Mucosa of descending colon (tissue), 3 donors: ENCODE data around the gene SAMD9L. TPM values are rescaled to one million over a fixed set of nuclear protein-coding genes. Genes with fewer than 3 reads are reported as not detected.

ENCODE experiments used
- ATAC-seq: fragments of 200-7000 bp; cut with Tn5 transposase; one replicate; pipeline ENCODE4 v1.9.1; 2020; ENCODE audit warnings: mild to moderate bottlenecking, moderate library complexity
- DNase-seq, 3 donors: peaks; one replicate each; pipeline ENCODE4 v3.0.0-alpha.2; 2020
- H3K36me3 ChIP-seq: fragments of 200-600 bp; one replicate; pipeline ENCODE4 v1.8.0; 2021; ENCODE audit warnings: low read depth, mild to moderate bottlenecking
- H3K4me1 ChIP-seq: fragments of 200-600 bp; one replicate; pipeline ENCODE4 v1.8.0; 2021; ENCODE audit warnings: low read depth, mild to moderate bottlenecking
- H3K4me3 ChIP-seq: fragments of 200-600 bp; one replicate; pipeline ENCODE4 v1.8.0; 2021; ENCODE audit warnings: mild to moderate bottlenecking
- H3K9me3 ChIP-seq: fragments of 200-600 bp; one replicate; pipeline ENCODE4 v1.8.0; 2021; ENCODE audit warnings: mild to moderate bottlenecking
- CTCF ChIP-seq: fragments of 200-600 bp; IDR thresholded peaks from one replicate; pipeline ENCODE4 v1.8.0; 2022; ENCODE audit warnings: antibody characterized with exemption, mild to moderate bottlenecking
- intact Hi-C, 2 donors: fragments of 100-400 bp; cut with DNase I in 1 of 2; cut with micrococcal nuclease in 1 of 2; formaldehyde crosslinking; loops; one replicate each; pipeline versions ENCODE4 v1.11.0 to v1.11.1; 2022; cut with DNase I, micrococcal nuclease
- long read RNA-seq, 2 donors: library from polyadenylated mRNA; unstranded; transcript quantifications; one replicate each; pipeline ENCODE4 v2.0.0, GENCODE V29; 2019 to 2021
- total RNA-seq, 3 donors: library from RNA; stranded (reverse); fragmentation: NEBNext Ultra II Directional in 2 of 3; extraction: Animal tissue kit (Norgen Biotek cat#: 25700) in 2 of 3; gene quantifications; one replicate each; pipeline versions ENCODE4 v1.2.1 to v1.2.4, GENCODE V29; 2021 to 2023
- donor health status: DM: no; HTN: no; CAD: no; lungs with moderate emphysema.
- donor health status: DM: no; HTN: no; CAD: no.
- donor health status: DM: no; HTN: yes; CAD: no.

The SAMD9L gene
- 10 to 100 TPM; 16.9 to 27.6 (median 22.8) TPM for total RNA-seq
- long read RNA-seq, donor 1, full-length matches to known transcripts, result 3 of 9 reads
- long read RNA-seq, donor 1, partial matches to known transcripts, result 1 of 9 reads
- long read RNA-seq, donor 1, other reads (novel, unspliced or antisense), result 5 of 9 reads
- long read RNA-seq, donor 2, full-length matches to known transcripts, result 7 of 11 reads
- long read RNA-seq, donor 2, partial matches to known transcripts, result 1 of 11 reads
- long read RNA-seq, donor 2, other reads (novel, unspliced or antisense), result 3 of 11 reads

GRCh38 chr7:93148144-93148543, at the start of gene SAMD9L:
Gene SAMD9L, minus strand, starts transcription at chr7:93148385. Its CDS starts 12,414 bp downstream, at chr7:93135971.
- TF ChIP-seq CTCF, result no peak
- no peak within 1 kb of the TSS for H3K4me3 ChIP-seq
- peak in 1 of 3 donors; percentile 37 for DNase-seq
- peak; percentile 82 for ATAC-seq
- H3K4me1 ChIP-seq, result peaks cover 3% of the 10 kb centered on the region
- no peaks in the 10 kb centered on the region for H3K36me3 ChIP-seq
- intact Hi-C loops, result no loop called here
- H3K9me3 ChIP-seq, result no peaks in the 10 kb centered on the region

- ATAC-seq (peak; percentile 81), DNase-seq (peak in 1 of 3 donors; percentile 40)
- TF ChIP-seq CTCF, result no peak
- H3K4me3 ChIP-seq, result no peak overlapping the region
- H3K4me1 ChIP-seq, result no peaks in the 10 kb centered on the region
- H3K9me3 ChIP-seq, result no peaks in the 10 kb centered on the region
- no peaks in the 10 kb centered on the region for H3K36me3 ChIP-seq
- intact Hi-C loops, result no loop called here
Measured at GRCh38 chr7:93196336-93196735, 48.2 kb upstream of the SAMD9L start.

- DNase-seq, result no peak
- intact Hi-C loops, result no loop called here
- no peak for TF ChIP-seq CTCF
- no peaks in the 10 kb centered on the region for H3K4me1 ChIP-seq
- H3K9me3 ChIP-seq, result no peaks in the 10 kb centered on the region
- H3K36me3 ChIP-seq, result no peaks in the 10 kb centered on the region
- peak; percentile 42 for ATAC-seq
- no peak overlapping the region for H3K4me3 ChIP-seq
Measured at GRCh38 chr7:93194386-93194785, 46.2 kb upstream of the SAMD9L start.

DNA sequence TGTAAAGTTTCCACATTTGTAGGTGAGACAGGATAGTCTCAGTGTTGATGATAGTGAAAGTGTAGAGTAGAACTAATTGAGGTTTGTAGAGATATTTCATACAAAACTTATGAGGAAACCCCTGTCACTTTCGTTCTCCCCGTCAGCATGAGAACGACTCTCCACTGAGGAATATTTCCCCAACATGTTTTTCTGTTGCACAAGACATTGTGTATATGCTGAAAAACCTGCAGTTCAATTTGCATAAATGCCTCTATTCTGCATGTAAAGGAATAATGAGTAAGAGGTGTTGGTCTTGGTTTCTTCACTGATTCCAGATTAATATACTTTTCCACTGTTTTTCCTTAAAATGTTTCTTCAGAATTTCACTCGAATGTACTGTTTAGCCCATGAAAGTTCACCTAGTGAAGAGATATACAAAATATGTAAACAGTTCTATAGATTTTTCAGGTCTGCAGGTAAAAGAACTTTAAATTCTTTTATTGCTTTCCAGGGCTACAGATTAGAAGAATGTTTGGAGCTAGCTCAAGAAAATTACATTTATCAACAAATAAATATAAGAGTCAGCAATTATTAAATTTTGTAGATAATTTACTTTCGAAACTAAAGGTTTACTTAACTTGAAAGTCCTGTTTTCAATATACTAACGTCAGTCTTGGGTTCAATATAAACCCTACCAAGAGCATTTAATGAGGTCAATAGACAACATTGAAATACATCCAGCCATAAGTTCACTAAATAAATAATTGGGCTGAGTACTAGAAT, 40.9 kb upstream of the SAMD9L start:
- no peak for TF ChIP-seq CTCF
- ATAC-seq, result no peak

DNA sequence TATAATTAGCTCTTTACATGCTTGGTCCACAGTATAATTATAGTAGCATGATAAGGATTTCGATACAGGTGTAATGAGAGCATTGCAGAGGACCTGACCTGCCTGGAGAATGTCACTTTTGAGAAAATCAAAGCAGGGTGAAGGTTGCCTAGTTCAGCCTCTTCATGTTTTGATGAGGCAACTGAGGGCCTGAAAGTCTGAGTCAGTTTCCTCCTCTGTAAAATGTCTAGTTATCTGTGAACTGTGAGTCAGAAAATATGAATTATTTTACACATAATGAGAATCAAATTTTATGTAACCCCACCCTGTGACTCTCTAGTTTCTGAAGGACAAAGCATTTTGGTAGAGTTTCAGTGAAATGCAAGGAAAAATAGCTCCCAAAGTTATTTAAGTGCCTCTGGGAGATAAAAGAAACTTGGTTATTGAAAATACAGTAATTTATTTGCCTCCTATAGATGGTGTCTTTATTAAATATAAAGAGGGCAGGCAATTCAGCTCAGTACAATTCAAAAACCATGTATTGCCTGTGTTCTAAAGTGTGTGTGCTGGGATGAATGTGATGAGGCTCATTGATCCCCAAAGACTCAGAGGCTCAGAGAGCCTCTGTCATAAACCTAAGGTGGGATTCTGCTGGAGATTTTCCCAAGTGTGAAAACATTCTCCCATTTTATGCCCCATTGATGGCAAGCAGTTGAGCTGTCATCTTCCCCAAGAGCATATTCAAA, 37.3 kb upstream of the SAMD9L start:
- Histone ChIP-seq H3K9me3 (no peaks in the 10 kb centered on the region), H3K4me3 (no peak overlapping the region), H3K4me1 (no peaks in the 10 kb centered on the region), H3K36me3 (no peaks in the 10 kb centered on the region)
- DNase-seq (no peak), ATAC-seq (no peak)
- intact Hi-C loops, result no loop called here
- TF ChIP-seq CTCF, result no peak

More for the DNA sequence above, 40.9 kb upstream of the SAMD9L start:
- no peak for DNase-seq
- intact Hi-C loops, result no loop called here
- no peaks in the 10 kb centered on the region for H3K9me3 ChIP-seq
- no peaks in the 10 kb centered on the region for H3K4me1 ChIP-seq
- H3K36me3 ChIP-seq, result no peaks in the 10 kb centered on the region
- no peak overlapping the region for H3K4me3 ChIP-seq
